HEK293T (cell line): ENCODE data around the gene CABP5.

Experiments
- FOXM1 ChIP-seq: fragments of 450-650 bp; IDR thresholded peaks from 2 replicates; pipeline ENCODE4 v1.6.1; 2017; ENCODE audit warnings: mild to moderate bottlenecking, borderline replicate concordance
- NFRKB ChIP-seq: fragments of 450-650 bp; IDR thresholded peaks from 2 replicates; pipeline ENCODE4 v1.6.1; 2016; ENCODE audit warnings: mild to moderate bottlenecking, moderate library complexity
- SUZ12 ChIP-seq: fragments of 450-650 bp; IDR thresholded peaks from 2 replicates; pipeline ENCODE4 v1.6.1; 2016; ENCODE audit warnings: mild to moderate bottlenecking

GRCh38 chr19:47991191-47991808 is 52.6 kb downstream of the CABP5 start:
- TF ChIP-seq SUZ12 (no peak), NFRKB (no peak), FOXM1 (no peak)
